Common myeloid progenitor, CD34-positive (primary cell): ENCODE results near the gene MTCH2.

ENCODE experiments used
- CTCF ChIA-PET: fragments of 350-600 bp; sonication (Branson Sonifier 250); formaldehyde crosslinking; loops from one replicate; lab custom pipeline; 2021; ENCODE audit warnings: antibody characterized with exemption; lab: Charles Lee
- POLR2A ChIA-PET: fragments of 350-600 bp; sonication (Branson Sonifier 250); formaldehyde crosslinking; loops from one replicate; lab custom pipeline; 2021; ENCODE audit warnings: antibody characterized with exemption; lab: Charles Lee
- DNase-seq, 3 donors: peaks; one replicate each; pipeline versions ENCODE4 v3.0.0 to v3.0.0-alpha.2; 2013
- H3K27ac ChIP-seq, 2 experiments: 1 replicate in 1 of 2; 2 replicates in 1 of 2; pipeline ENCODE4 v1.7.0; 2013; ENCODE audit warnings: inconsistent platforms in 2 of 2, low read length in 2 of 2, mild to moderate bottlenecking in 2 of 2, low read depth in 1 of 2, moderate library complexity in 1 of 2; ENCODE audit not compliant: severe bottlenecking in 2 of 2, insufficient read depth in 1 of 2, poor library complexity in 1 of 2
- H3K27me3 ChIP-seq, 5 experiments: replicated peaks in 2 of 5; 1 replicate in 3 of 5; 2 replicates in 2 of 5; pipeline versions ENCODE4 v1.6.1 to v1.7.0; 2013; ENCODE audit warnings: low read length in 4 of 5, mild to moderate bottlenecking in 2 of 5, moderate library complexity in 2 of 5, inconsistent platforms in 1 of 5; ENCODE audit not compliant: insufficient read depth in 5 of 5, control insufficient read depth in 4 of 5
- H3K36me3 ChIP-seq, 4 experiments: 1 replicate in 2 of 4; 2 replicates in 2 of 4; pipeline versions ENCODE4 v1.6.1 to v1.7.0; 2013; ENCODE audit warnings: low read length in 3 of 4, control low read depth in 1 of 4, mild to moderate bottlenecking in 1 of 4; ENCODE audit not compliant: control insufficient read depth in 4 of 4, insufficient read depth in 4 of 4
- H3K4me1 ChIP-seq, 4 experiments: 1 replicate in 3 of 4; 2 replicates in 1 of 4; pipeline versions ENCODE4 v1.6.1 to v1.7.1; 2013; ENCODE audit warnings: low read length in 3 of 4, mild to moderate bottlenecking in 3 of 4, control low read depth in 1 of 4, inconsistent platforms in 1 of 4, moderate library complexity in 1 of 4; ENCODE audit not compliant: control insufficient read depth in 4 of 4, insufficient read depth in 4 of 4; ENCODE audit errors: control extremely low read depth in 1 of 4
- H3K4me3 ChIP-seq, 7 experiments: 1 replicate in 4 of 7; 2 replicates in 3 of 7; pipeline versions ENCODE4 v1.5.1 to v1.7.0; 2013; ENCODE audit warnings: mild to moderate bottlenecking in 7 of 7, low read length in 6 of 7, moderate library complexity in 6 of 7, inconsistent platforms in 2 of 7, low read depth in 2 of 7, control low read depth in 1 of 7; ENCODE audit not compliant: insufficient read depth in 4 of 7, control insufficient read depth in 1 of 7; ENCODE audit errors: extremely low read depth in 1 of 7
- H3K9me3 ChIP-seq, 5 experiments: 1 replicate in 4 of 5; 2 replicates in 1 of 5; pipeline versions ENCODE4 v1.6.1 to v1.7.1; 2013; ENCODE audit warnings: low read length in 4 of 5, mild to moderate bottlenecking in 2 of 5, inconsistent platforms in 1 of 5, low read depth in 1 of 5, moderate library complexity in 1 of 5; ENCODE audit not compliant: control insufficient read depth in 4 of 5, insufficient read depth in 2 of 5; ENCODE audit errors: control extremely low read depth in 1 of 5
- WGBS: methylation state at CpG from one replicate; pipeline ENCODE4 v1.1.5; 2013; ENCODE audit not compliant: insufficient coverage; 5-methylcytosine and 5-hydroxymethylcytosine counted together

MTCH2 gene

GRCh38 chr11:47606731-47607130 lies 35.6 kb downstream of the MTCH2 start:
- Histone ChIP-seq H3K27me3 (no peaks in the 10 kb centered on the region), H3K9me3 (no peaks in the 10 kb centered on the region), H3K4me3 (no peak overlapping the region), H3K36me3 (peaks cover 0 to 11% (median 3%) of the 10 kb centered on the region in 4 experiments), H3K27ac (no peak overlapping the region), H3K4me1 (peaks cover 3 to 16% (median 12%) of the 10 kb centered on the region in 4 experiments)
- ChIA-PET POLR2A (no interaction called here), CTCF (interaction anchor here (1.0 to 4.4 kb wide), 4 partner anchors 8 to 109 kb away, joined by 3 to 27 read pairs (median 4); no protein-coding TSS in a partner anchor)
- no peak for DNase-seq
- 89% methylated on average over 5 of the region's 5 CpGs for WGBS

- Histone ChIP-seq H3K27ac (no peak overlapping the region), H3K9me3 (no peaks in the 10 kb centered on the region), H3K27me3 (no peaks in the 10 kb centered on the region), H3K4me1 (peaks cover 0 to 8% (median 3%) of the 10 kb centered on the region in 4 experiments), H3K4me3 (no peak overlapping the region), H3K36me3 (peaks cover 0 to 11% (median 2%) of the 10 kb centered on the region in 4 experiments)
- POLR2A ChIA-PET, result no interaction called here
- WGBS, result 93% methylated on average over 3 of the region's 3 CpGs
- DNase-seq, result no peak
- CTCF ChIA-PET, result interaction anchor here (4.4 kb wide), 1 partner anchor 11 kb away, joined by 27 read pairs; no protein-coding TSS in a partner anchor
Measured at GRCh38 chr11:47605921-47606320, 36.4 kb downstream of the MTCH2 start.

- peaks cover 0 to 8% (median 0%) of the 10 kb centered on the region in 4 experiments for H3K4me1 ChIP-seq
- H3K27ac ChIP-seq, result no peak overlapping the region
- no peak overlapping the region for H3K4me3 ChIP-seq
- 100% methylated on average over 2 of the region's 4 CpGs for WGBS
- H3K9me3 ChIP-seq, result no peaks in the 10 kb centered on the region
- H3K27me3 ChIP-seq, result no peaks in the 10 kb centered on the region
- H3K36me3 ChIP-seq, result peaks cover 0 to 6% (median 0%) of the 10 kb centered on the region in 4 experiments
- ChIA-PET POLR2A (no interaction called here), CTCF (interaction anchor here (1.5 kb wide), 1 partner anchor 10 kb away, joined by 3 read pairs; no protein-coding TSS in a partner anchor)
- DNase-seq, result no peak
Measured at GRCh38 chr11:47603295-47603694, 39.1 kb downstream of the MTCH2 start.

GRCh38 chr11:47599902-47600301 lies 42.5 kb downstream of the MTCH2 start:
- POLR2A ChIA-PET, result no interaction called here
- no peak overlapping the region for H3K27ac ChIP-seq
- DNase-seq, result no peak
- CTCF ChIA-PET, result interaction anchor here (1.1 kb wide), 1 partner anchor 13 kb away, joined by 4 read pairs; no protein-coding TSS in a partner anchor
- H3K4me3 ChIP-seq, result no peak overlapping the region
- H3K27me3 ChIP-seq, result no peaks in the 10 kb centered on the region
- WGBS, result 98% methylated on average over 4 of the region's 4 CpGs
- H3K9me3 ChIP-seq, result no peaks in the 10 kb centered on the region
- no peaks in the 10 kb centered on the region for H3K36me3 ChIP-seq
- H3K4me1 ChIP-seq, result peaks cover 0 to 4% (median 1%) of the 10 kb centered on the region in 4 experiments

- Histone ChIP-seq H3K9me3 (no peaks in the 10 kb centered on the region), H3K4me1 (peaks cover 8 to 40% (median 37%) of the 10 kb centered on the region in 4 experiments), H3K27ac (no peak overlapping the region), H3K27me3 (no peaks in the 10 kb centered on the region), H3K36me3 (no peaks in the 10 kb centered on the region), H3K4me3 (no peak overlapping the region)
- ChIA-PET POLR2A (interaction anchor here (0.6 kb wide), 1 partner anchor 170 kb away, joined by 3 read pairs; no protein-coding TSS in a partner anchor), CTCF (interaction anchor here (0.9 to 1.2 kb wide), 2 partner anchors 24 to 366 kb away, joined by 3 read pairs; no protein-coding TSS in a partner anchor)
- WGBS, result 100% methylated on average over 1 of the region's 1 CpG
- no peak for DNase-seq
Measured at GRCh38 chr11:47595967-47596366, 46.4 kb downstream of the MTCH2 start.

GRCh38 chr11:47595029-47595428 lies 47.3 kb downstream of the MTCH2 start:
- DNase-seq, result no peak
- POLR2A ChIA-PET, result no interaction called here
- Histone ChIP-seq H3K27me3 (no peaks in the 10 kb centered on the region), H3K36me3 (peaks cover 0 to 3% (median under 1%) of the 10 kb centered on the region in 4 experiments), H3K4me3 (no peak overlapping the region), H3K4me1 (peaks cover 8 to 48% (median 46%) of the 10 kb centered on the region in 4 experiments), H3K27ac (no peak overlapping the region), H3K9me3 (no peaks in the 10 kb centered on the region)
- CTCF ChIA-PET, result interaction anchor here (0.9 to 1.6 kb wide), 3 partner anchors 22 to 365 kb away, joined by 3 to 10 read pairs (median 4); no protein-coding TSS in a partner anchor
- WGBS, result 94% methylated on average over 6 of the region's 7 CpGs
